A549 (cell line): Measurements from ENCODE around the gene UBE2K.

ENCODE experiments used
- CEBPB ChIP-seq, 2 experiments: fragments of >200 bp in 1 of 2; sonication (Bioruptor Twin) in 1 of 2; formaldehyde crosslinking in 1 of 2; IDR thresholded peaks; 2 replicates each; pipeline ENCODE4 v1.6.1; 2012 to 2016
- CTCF ChIP-seq: fragments of >200 bp; sonication (Bioruptor Twin); formaldehyde crosslinking; IDR thresholded peaks from 3 replicates; pipeline ENCODE4 v1.5.1; 2016
- EP300 ChIP-seq, 2 experiments: fragments of >200 bp; sonication (Bioruptor Twin); formaldehyde crosslinking; IDR thresholded peaks; 2 replicates in 1 of 2; 3 replicates in 1 of 2; pipeline ENCODE4 v1.6.1; 2016 to 2017
- MAX ChIP-seq: IDR thresholded peaks from 2 replicates; pipeline ENCODE4 v1.6.1; 2012
- POLR2A ChIP-seq: IDR thresholded peaks from 2 replicates; pipeline ENCODE4 v1.6.1; 2012; ENCODE audit warnings: mild to moderate bottlenecking, low read length
- RAD21 ChIP-seq, 2 experiments: fragments of >200 bp in 1 of 2; sonication (Bioruptor Twin) in 1 of 2; formaldehyde crosslinking in 1 of 2; IDR thresholded peaks in 1 of 2; conservative IDR thresholded peaks in 1 of 2; 2 replicates in 1 of 2; 3 replicates in 1 of 2; pipeline ENCODE4 v1.6.1; 2012 to 2018; ENCODE audit warnings: inconsistent platforms in 1 of 2
- TF ChIP-seq, protein P1 (sequence below): IDR thresholded peaks from 2 replicates; pipeline ENCODE4 v1.6.1; 2012

GRCh38 chr4:39763714-39764572, 66.0 kb downstream of the UBE2K start:
- TF ChIP-seq POLR2A (no peak), CTCF (no peak), MAX (no peak), RAD21 (conservative IDR thresholded peaks at IDR 0.05 in 1 of 2, IDR thresholded peaks at IDR 0.05 in 1 of 2) (no peak), CEBPB (IDR thresholded peaks at IDR 0.05) (no peak), EP300 (IDR thresholded peaks at IDR 0.05) (no peak)
- TF ChIP-seq, protein P1, sequence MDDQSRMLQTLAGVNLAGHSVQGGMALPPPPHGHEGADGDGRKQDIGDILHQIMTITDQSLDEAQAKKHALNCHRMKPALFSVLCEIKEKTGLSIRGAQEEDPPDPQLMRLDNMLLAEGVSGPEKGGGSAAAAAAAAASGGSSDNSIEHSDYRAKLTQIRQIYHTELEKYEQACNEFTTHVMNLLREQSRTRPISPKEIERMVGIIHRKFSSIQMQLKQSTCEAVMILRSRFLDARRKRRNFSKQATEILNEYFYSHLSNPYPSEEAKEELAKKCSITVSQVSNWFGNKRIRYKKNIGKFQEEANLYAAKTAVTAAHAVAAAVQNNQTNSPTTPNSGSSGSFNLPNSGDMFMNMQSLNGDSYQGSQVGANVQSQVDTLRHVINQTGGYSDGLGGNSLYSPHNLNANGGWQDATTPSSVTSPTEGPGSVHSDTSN = no peak
